DND-41 (cell line): ENCODE data around the gene CASP4.

ENCODE experiments used
- ATAC-seq: fragments of 200-7000 bp; cut with Tn5 transposase; 3 replicates; pipeline ENCODE4 v1.9.1; 2021; ENCODE audit warnings: low read depth; ENCODE audit not compliant: insufficient read depth
- DNase-seq: peaks from one replicate; pipeline ENCODE4 v3.0.0-alpha.2; 2020
- H2AFZ ChIP-seq: 2 replicates; pipeline ENCODE4 v1.6.0; 2012; ENCODE audit warnings: low read depth, low read length
- H3K27ac ChIP-seq: 2 replicates; pipeline ENCODE4 v1.5.1; 2012; ENCODE audit warnings: low read length, inconsistent platforms
- H3K27me3 ChIP-seq: fragments of 200-600 bp; sonication (generic); 2 replicates; pipeline ENCODE4 v1.6.0; 2012; ENCODE audit warnings: low read length, mild to moderate bottlenecking, inconsistent platforms; ENCODE audit not compliant: insufficient read depth, poor library complexity
- H3K36me3 ChIP-seq: 2 replicates; pipeline ENCODE4 v1.5.1; 2012; ENCODE audit warnings: low read length, inconsistent platforms; ENCODE audit not compliant: insufficient read depth
- H3K4me1 ChIP-seq: 2 replicates; pipeline ENCODE4 v1.5.1; 2012; ENCODE audit warnings: mild to moderate bottlenecking, low read length; ENCODE audit not compliant: insufficient read depth
- H3K4me2 ChIP-seq: 2 replicates; pipeline ENCODE4 v1.6.0; 2012; ENCODE audit warnings: mild to moderate bottlenecking, moderate library complexity, low read length, inconsistent platforms; ENCODE audit not compliant: insufficient read depth
- H3K4me3 ChIP-seq, 2 experiments: fragments of 200-600 bp in 1 of 2; shearing (Covaris generic) in 1 of 2; 2 replicates each; pipeline ENCODE4 v1.5.1; 2012 to 2016; ENCODE audit warnings: inconsistent platforms in 2 of 2, low read length in 2 of 2, mild to moderate bottlenecking in 2 of 2, low read depth in 1 of 2, moderate library complexity in 1 of 2
- H3K79me2 ChIP-seq: 2 replicates; pipeline ENCODE4 v1.6.0; 2012; ENCODE audit warnings: low read length, inconsistent platforms; ENCODE audit not compliant: insufficient read depth
- H3K9ac ChIP-seq: 2 replicates; pipeline ENCODE4 v1.6.0; 2012; ENCODE audit warnings: low read depth, mild to moderate bottlenecking, inconsistent platforms, low read length, moderate library complexity
- H3K9me3 ChIP-seq: 2 replicates; pipeline ENCODE4 v1.5.1; 2012; ENCODE audit warnings: low read length, moderate library complexity, mild to moderate bottlenecking, inconsistent platforms; ENCODE audit not compliant: insufficient read depth, severe bottlenecking
- H4K20me1 ChIP-seq: 2 replicates; pipeline ENCODE4 v1.6.0; 2012; ENCODE audit warnings: low read length; ENCODE audit not compliant: insufficient read depth
- EZH2 ChIP-seq: IDR thresholded peaks from 3 replicates; pipeline ENCODE4 v1.6.1; 2012; ENCODE audit warnings: borderline replicate concordance, low read depth, mild to moderate bottlenecking, moderate library complexity, low read length, inconsistent platforms; ENCODE audit not compliant: severe bottlenecking
- TF ChIP-seq, protein P1 (sequence below): IDR thresholded peaks from 2 replicates; pipeline ENCODE4 v1.5.1; 2012; ENCODE audit warnings: borderline replicate concordance, low read length, moderate library complexity, mild to moderate bottlenecking; ENCODE audit not compliant: poor library complexity, severe bottlenecking; ENCODE audit errors: extremely low read depth

Gene CASP4

DNA sequence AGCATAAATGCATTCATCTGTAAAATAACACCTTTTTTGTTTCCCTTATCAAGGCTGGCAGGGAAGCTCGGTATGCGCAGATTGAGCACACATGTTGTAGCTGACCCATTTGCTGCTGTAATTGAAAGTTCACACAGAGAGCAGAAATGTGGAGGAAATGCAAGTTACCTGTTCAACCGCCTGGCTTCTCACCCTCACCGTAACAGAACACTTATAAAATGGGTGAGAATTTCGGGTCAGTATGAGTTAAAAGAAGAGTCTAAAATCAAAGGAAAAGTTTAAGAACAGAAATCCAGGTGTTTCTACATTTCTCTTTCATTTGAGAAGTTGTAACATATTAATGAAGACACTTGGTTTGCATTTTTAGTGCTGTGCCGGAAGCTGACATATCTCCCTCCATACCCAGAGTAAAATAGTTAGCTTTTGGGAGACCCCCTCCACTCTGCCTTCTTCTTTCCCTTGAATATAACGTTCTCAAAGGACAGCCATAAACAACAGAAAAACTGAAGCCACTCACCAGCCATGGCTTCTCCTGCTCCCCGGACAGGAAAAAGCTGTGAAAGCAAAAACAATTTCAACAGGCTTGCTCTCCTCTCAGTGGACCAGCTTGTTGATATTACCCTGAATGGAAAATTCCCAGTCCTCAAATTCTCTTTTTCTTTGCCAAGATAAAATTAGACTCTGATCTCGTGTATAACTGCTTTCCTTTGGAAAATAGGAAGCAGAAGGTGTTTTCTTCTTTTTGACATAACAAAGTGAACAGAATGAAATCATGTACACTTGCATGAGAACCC is 70.3 kb downstream of the CASP4 start, which contains the start of gene CASP12:
TSS of gene CASP12 (minus strand) at position 570 of the 794 bp plus-strand sequence.
- H3K27ac ChIP-seq = no peak within 1 kb of the TSS
- no peaks in the 10 kb centered on the region for H3K4me1 ChIP-seq
- no peaks in the 10 kb centered on the region for H4K20me1 ChIP-seq
- H3K36me3 ChIP-seq = no peaks in the 10 kb centered on the region
- no peak within 1 kb of the TSS for H2AFZ ChIP-seq
- DNase-seq (no peak), ATAC-seq (no peak)
- H3K4me3 ChIP-seq = no peak within 1 kb of the TSS
- H3K9ac ChIP-seq = no peak within 1 kb of the TSS
- H3K9me3 ChIP-seq = no peaks in the 10 kb centered on the region
- H3K4me2 ChIP-seq = no peak within 1 kb of the TSS
- H3K79me2 ChIP-seq = no peaks in the 10 kb centered on the region
- TF ChIP-seq EZH2 = no peak
- TF ChIP-seq, protein P1, sequence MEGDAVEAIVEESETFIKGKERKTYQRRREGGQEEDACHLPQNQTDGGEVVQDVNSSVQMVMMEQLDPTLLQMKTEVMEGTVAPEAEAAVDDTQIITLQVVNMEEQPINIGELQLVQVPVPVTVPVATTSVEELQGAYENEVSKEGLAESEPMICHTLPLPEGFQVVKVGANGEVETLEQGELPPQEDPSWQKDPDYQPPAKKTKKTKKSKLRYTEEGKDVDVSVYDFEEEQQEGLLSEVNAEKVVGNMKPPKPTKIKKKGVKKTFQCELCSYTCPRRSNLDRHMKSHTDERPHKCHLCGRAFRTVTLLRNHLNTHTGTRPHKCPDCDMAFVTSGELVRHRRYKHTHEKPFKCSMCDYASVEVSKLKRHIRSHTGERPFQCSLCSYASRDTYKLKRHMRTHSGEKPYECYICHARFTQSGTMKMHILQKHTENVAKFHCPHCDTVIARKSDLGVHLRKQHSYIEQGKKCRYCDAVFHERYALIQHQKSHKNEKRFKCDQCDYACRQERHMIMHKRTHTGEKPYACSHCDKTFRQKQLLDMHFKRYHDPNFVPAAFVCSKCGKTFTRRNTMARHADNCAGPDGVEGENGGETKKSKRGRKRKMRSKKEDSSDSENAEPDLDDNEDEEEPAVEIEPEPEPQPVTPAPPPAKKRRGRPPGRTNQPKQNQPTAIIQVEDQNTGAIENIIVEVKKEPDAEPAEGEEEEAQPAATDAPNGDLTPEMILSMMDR = no peak
- no peaks in the 10 kb centered on the region for H3K27me3 ChIP-seq

DNA sequence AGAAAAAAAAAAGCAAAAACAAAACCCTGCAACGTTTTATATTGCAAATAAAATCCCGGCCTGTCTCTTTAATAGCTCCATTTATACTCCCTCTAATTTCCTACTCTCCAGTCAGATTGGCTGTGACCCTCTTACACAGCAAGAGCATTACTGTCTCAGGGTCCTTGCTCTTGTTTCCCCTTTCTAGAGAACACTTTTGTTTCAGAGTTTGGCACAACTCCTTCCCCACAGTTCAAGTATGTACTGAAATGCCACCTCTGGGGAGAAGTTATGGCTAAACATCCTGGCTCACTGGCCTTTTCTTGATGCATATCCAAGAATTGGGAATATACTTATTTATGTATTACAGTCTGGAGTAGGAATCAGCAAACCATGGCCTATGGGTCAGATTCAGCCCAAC is 72.7 kb downstream of the CASP4 start:
- Histone ChIP-seq H3K9ac (no peak overlapping the region), H3K27me3 (no peaks in the 10 kb centered on the region), H2AFZ (no peak overlapping the region), H3K27ac (no peak overlapping the region), H4K20me1 (no peaks in the 10 kb centered on the region), H3K79me2 (no peaks in the 10 kb centered on the region), H3K36me3 (no peaks in the 10 kb centered on the region), H3K4me2 (no peak overlapping the region), H3K4me3 (no peak overlapping the region), H3K4me1 (no peaks in the 10 kb centered on the region), H3K9me3 (no peaks in the 10 kb centered on the region)
- ATAC-seq (no peak), DNase-seq (no peak)
- TF ChIP-seq EZH2 = no peak
- TF ChIP-seq, protein P1 = no peak

GRCh38 chr11:104893876-104894275 is 74.5 kb downstream of the CASP4 start:
- Histone ChIP-seq H3K27ac (no peak overlapping the region), H3K36me3 (no peaks in the 10 kb centered on the region), H3K4me2 (no peak overlapping the region), H3K9ac (no peak overlapping the region), H3K27me3 (no peaks in the 10 kb centered on the region), H3K9me3 (no peaks in the 10 kb centered on the region), H3K4me3 (no peak overlapping the region), H3K79me2 (no peaks in the 10 kb centered on the region), H4K20me1 (no peaks in the 10 kb centered on the region), H3K4me1 (no peaks in the 10 kb centered on the region), H2AFZ (no peak overlapping the region)
- DNase-seq (no peak), ATAC-seq (no peak)
- TF ChIP-seq, protein P1 = no peak
- no peak for TF ChIP-seq EZH2
